ENCODE results near the gene TPP2. TPM values are rescaled to one million over a fixed set of nuclear protein-coding genes. Genes with fewer than 3 reads are reported as not detected.

TPP2 gene
- total RNA-seq = 33.0 and 34.1 TPM in 2 replicates

GRCh38 chr13:102596147-102597028 is at the start of gene TPP2:
Gene TPP2, plus strand, starts transcription at chr13:102596986. Its CDS starts 53 bp downstream, at chr13:102597039.

DNA sequence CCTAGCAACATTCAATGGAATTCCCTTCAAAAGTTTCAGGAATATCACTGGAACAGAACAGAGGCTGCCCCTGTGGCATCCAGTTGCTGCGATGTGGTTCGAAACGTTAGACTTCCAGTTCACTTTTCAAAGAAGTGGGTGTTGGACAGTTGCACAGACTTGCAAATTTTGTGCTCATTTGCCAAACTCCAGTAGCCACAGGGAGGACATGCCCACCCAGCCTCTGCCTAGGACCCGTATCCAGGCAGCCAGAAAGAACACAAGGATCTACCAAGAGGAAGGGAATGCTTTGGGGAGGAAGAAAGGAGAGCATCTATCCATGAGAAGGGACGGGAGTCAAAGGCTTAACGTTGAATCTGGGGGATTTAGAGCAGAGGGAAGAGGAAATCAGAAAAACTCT is 98.2 kb downstream of the TPP2 start, which contains the start of gene METTL21C:
Gene METTL21C, minus strand, starts transcription at position 108 of the 400 bp plus-strand sequence. CDS start 546 bp downstream, outside the sequence.

Other genes with a start within 250 kb of the TPP2 start
- under 0.01 TPM in 1 of 2 replicates, not detected in the other for gene FGF14, start 194.9 kb upstream of the TPP2 start, total RNA-seq
- gene METTL21C, start 98.1 kb downstream of the TPP2 start, total RNA-seq = not detected in 2 replicates
- 10.2 and 11.6 TPM in 2 replicates for gene TEX30, start 176.8 kb downstream of the TPP2 start, total RNA-seq
- gene POGLUT2, start 202.0 kb downstream of the TPP2 start, total RNA-seq = 5.1 TPM in 2 replicates
- 11.1 and 16.0 TPM in 2 replicates for gene BIVM, start 202.1 kb downstream of the TPP2 start, total RNA-seq
- 34.0 and 51.8 TPM in 2 replicates for gene ERCC5, start 249.0 kb downstream of the TPP2 start, total RNA-seq